Lung (tissue), 12 donors: ENCODE results near the gene SLC22A23. TPM values are rescaled to one million over a fixed set of nuclear protein-coding genes. Genes with fewer than 3 reads are reported as not detected.

ENCODE experiments used
- ATAC-seq: fragments of 200-7000 bp; cut with Tn5 transposase; one replicate; pipeline ENCODE4 v1.9.1; 2020; ENCODE audit warnings: moderate number of reproducible peaks; ENCODE audit not compliant: insufficient read depth, low FRiP score
- DNase-seq, 3 donors: peaks; one replicate each; pipeline ENCODE4 v3.0.0-alpha.2; 2013 to 2017
- H3K27ac ChIP-seq, 2 donors: one replicate each; pipeline ENCODE4 v1.5.1; 2013; ENCODE audit warnings: mild to moderate bottlenecking in 2 of 2, moderate library complexity in 2 of 2, control low read depth in 1 of 2, inconsistent platforms in 1 of 2, low read depth in 1 of 2, low read length in 1 of 2
- H3K27me3 ChIP-seq, 3 donors: one replicate each; pipeline ENCODE4 v1.5.1; 2013; ENCODE audit warnings: low read length in 2 of 3; ENCODE audit not compliant: control insufficient read depth in 3 of 3, insufficient read depth in 3 of 3
- H3K36me3 ChIP-seq, 4 donors: one replicate each; pipeline ENCODE4 v1.5.1; 2013; ENCODE audit warnings: low read length in 4 of 4, mild to moderate bottlenecking in 1 of 4, moderate library complexity in 1 of 4; ENCODE audit not compliant: control insufficient read depth in 4 of 4, insufficient read depth in 4 of 4
- H3K4me1 ChIP-seq, 5 donors: one replicate each; pipeline ENCODE4 v1.5.1; 2013; ENCODE audit warnings: low read length in 5 of 5, mild to moderate bottlenecking in 2 of 5, moderate library complexity in 1 of 5; ENCODE audit not compliant: control insufficient read depth in 5 of 5, insufficient read depth in 5 of 5
- H3K4me3 ChIP-seq: one replicate; pipeline ENCODE4 v1.5.1; 2013; ENCODE audit warnings: mild to moderate bottlenecking, control low read depth, moderate library complexity
- H3K9ac ChIP-seq, 2 donors: one replicate each; pipeline ENCODE4 v1.5.1; 2013; ENCODE audit warnings: low read length in 2 of 2, control low read depth in 1 of 2; ENCODE audit not compliant: insufficient read depth in 1 of 2
- H3K9me3 ChIP-seq, 4 donors: one replicate each; pipeline ENCODE4 v1.5.1; 2013; ENCODE audit warnings: low read length in 3 of 4, mild to moderate bottlenecking in 1 of 4, moderate library complexity in 1 of 4; ENCODE audit not compliant: control insufficient read depth in 4 of 4, insufficient read depth in 3 of 4
- WGBS, 2 donors: extraction: QIAGEN DNeasy Blood & Tissue Kit; methylation state at CpG; one replicate each; pipeline ENCODE4 v1.1.7; 2013; 5-methylcytosine and 5-hydroxymethylcytosine counted together
- polyA plus RNA-seq, 2 donors: library from polyadenylated mRNA; stranded (reverse); fragments of 200-250 nt; gene quantifications; one replicate each; pipeline ENCODE4 v1.2.1, GENCODE V29; 2013
- total RNA-seq, 2 donors: library from RNA; depleted of rRNA in 1 of 2; stranded (reverse); fragments of >200 nt in 1 of 2; gene quantifications; one replicate each; pipeline ENCODE4 v1.2.1, GENCODE V29; 2014 to 2021
- TF ChIP-seq, protein P1 (sequence below): IDR thresholded peaks from 2 replicates; pipeline ENCODE4 v1.5.1; 2012; ENCODE audit warnings: mild to moderate bottlenecking; ENCODE audit errors: control extremely low read depth, extremely low read depth
- donor health status: control.
- donor health status: control.
- donor health status: Bipolar disorder and iron deficiency.
- donor health status: healthy.
- donor health status: DM: yes; HTN: yes; CAD: no.

SLC22A23 gene
- total and polyA plus RNA-seq, 4 donors = 6.6 to 45.6 (median 24.1) TPM

DNA sequence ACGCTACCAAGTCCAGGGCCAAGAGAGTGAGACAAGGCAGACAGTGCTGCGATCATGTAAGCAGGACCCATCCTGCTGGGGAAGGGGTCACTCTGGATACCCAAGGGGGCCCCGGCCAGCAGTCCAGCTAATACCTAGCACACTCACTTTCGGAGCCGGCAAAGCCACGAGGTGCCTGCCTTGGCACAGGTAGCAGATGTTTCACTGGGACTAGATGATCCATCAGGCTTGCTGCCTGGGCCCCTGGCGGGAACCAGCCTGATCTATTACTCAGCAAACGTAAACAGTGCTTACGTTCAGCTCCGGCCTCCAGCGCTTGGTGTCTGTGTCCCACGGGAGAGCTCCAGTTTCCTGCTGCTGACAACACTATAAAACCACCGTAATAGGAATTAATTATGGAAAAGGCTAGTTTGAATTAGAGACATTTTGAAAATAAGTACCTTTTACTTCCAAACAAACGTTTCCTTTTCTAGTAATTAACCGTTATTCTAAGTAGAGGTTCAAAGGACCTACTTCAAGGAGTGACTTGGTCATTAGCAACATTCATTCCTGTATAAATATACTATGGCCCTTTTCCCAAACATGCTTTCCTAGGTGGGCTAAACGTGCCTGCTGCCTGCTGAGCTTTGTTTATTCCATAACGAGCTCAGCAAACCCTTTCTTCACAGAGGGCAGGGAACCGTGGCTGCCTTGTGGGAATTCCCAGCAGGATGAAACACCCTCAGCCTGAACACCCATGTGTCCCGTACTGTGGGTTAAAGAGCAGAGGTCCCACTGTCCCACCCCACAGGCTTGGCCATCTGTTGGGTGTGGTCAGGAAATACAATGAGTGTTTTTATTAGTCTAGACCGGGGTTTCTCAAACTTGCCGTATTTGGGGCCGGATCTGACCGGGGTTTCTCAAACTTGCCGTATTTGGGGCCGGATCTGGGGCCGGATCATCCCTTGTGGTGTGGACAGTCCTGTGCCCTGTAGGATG lies 18.4 kb downstream of the SLC22A23 start:
- peaks cover 0 to 3% (median 1%) of the 10 kb centered on the region in 4 donors for H3K36me3 ChIP-seq
- peaks cover 0 to 9% (median 0%) of the 10 kb centered on the region in 5 donors for H3K4me1 ChIP-seq
- TF ChIP-seq, protein P1, sequence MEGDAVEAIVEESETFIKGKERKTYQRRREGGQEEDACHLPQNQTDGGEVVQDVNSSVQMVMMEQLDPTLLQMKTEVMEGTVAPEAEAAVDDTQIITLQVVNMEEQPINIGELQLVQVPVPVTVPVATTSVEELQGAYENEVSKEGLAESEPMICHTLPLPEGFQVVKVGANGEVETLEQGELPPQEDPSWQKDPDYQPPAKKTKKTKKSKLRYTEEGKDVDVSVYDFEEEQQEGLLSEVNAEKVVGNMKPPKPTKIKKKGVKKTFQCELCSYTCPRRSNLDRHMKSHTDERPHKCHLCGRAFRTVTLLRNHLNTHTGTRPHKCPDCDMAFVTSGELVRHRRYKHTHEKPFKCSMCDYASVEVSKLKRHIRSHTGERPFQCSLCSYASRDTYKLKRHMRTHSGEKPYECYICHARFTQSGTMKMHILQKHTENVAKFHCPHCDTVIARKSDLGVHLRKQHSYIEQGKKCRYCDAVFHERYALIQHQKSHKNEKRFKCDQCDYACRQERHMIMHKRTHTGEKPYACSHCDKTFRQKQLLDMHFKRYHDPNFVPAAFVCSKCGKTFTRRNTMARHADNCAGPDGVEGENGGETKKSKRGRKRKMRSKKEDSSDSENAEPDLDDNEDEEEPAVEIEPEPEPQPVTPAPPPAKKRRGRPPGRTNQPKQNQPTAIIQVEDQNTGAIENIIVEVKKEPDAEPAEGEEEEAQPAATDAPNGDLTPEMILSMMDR = no peak
- H3K4me3 ChIP-seq = no peak overlapping the region
- no peaks in the 10 kb centered on the region for H3K9me3 ChIP-seq
- H3K27ac ChIP-seq = no peak overlapping the region
- no peaks in the 10 kb centered on the region for H3K27me3 ChIP-seq
- DNase-seq (no peak), ATAC-seq (no peak)
- no peak overlapping the region for H3K9ac ChIP-seq
- 72 to 81% methylated on average over 26 of the region's 26 CpGs for WGBS, 2 donors

DNA sequence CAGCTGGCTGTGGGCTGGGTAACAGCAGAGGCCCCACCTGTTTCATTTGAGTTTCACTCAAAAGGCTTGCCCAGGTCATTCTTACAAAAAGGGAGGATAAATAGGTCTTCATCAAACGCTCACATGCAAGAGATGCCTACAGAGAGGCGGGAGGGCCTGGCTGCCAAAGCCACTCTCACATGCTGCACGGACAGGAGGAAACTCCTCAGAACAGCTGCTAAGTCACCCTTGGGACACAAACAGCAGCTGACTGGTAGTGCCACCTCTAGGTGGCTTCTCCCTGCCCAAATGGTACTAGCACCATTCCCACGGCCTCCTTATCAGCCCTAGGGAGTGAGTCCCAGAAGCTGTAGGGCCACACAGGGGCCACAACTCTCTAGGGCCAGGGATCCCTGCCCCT lies 23.8 kb downstream of the SLC22A23 start:
- 60 to 66% methylated on average over 4 of the region's 4 CpGs for WGBS, 2 donors
- Histone ChIP-seq H3K36me3 (peaks cover 0 to 5% (median 0%) of the 10 kb centered on the region in 4 donors), H3K27me3 (no peaks in the 10 kb centered on the region), H3K9me3 (no peaks in the 10 kb centered on the region), H3K4me1 (peaks cover 0 to 2% (median 0%) of the 10 kb centered on the region in 5 donors), H3K9ac (no peak overlapping the region), H3K27ac (no peak overlapping the region), H3K4me3 (no peak overlapping the region)
- ATAC-seq (no peak), DNase-seq (no peak)
- TF ChIP-seq, protein P1 = no peak

DNA sequence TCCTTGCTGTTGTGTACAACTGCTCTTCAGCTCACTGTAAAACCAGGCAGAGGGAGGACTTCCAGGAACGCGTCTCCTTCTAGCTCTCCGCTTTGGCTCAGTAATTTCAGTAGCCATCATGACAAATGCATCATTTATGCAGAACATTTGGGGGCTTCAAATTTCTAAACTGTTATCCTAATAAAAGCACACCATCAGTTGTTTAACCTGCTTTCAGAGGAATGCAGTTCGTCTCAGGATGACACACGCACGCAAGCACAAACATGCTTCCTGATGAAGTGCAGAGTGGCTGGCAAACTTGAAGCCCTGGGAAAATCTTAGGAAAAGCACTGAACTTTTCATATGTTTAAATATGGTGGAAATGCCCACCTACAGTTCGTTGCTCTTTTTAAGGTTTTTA lies 24.4 kb downstream of the SLC22A23 start:
- H3K9me3 ChIP-seq = peaks cover 0 to under 1% (median 0%) of the 10 kb centered on the region in 4 donors
- H3K27ac ChIP-seq = no peak overlapping the region
- ATAC-seq (no peak), DNase-seq (no peak)
- TF ChIP-seq, protein P1 = no peak
- no peaks in the 10 kb centered on the region for H3K27me3 ChIP-seq
- no peak overlapping the region for H3K4me3 ChIP-seq
- 90 to 94% methylated on average over 7 of the region's 7 CpGs for WGBS, 2 donors
- H3K9ac ChIP-seq = no peak overlapping the region
- peaks cover 0 to 5% (median 0%) of the 10 kb centered on the region in 4 donors for H3K36me3 ChIP-seq
- peaks cover 0 to 7% (median under 1%) of the 10 kb centered on the region in 5 donors for H3K4me1 ChIP-seq
